CD4-positive, alpha-beta T cell treated with Interleukin-4 for 4 hours (primary cell): ENCODE data around the gene PRPS1L1.

Experiments used
- DNase-seq: peaks from one replicate; pipeline ENCODE4 v3.0.0-alpha.2; 2020

Gene PRPS1L1

DNA sequence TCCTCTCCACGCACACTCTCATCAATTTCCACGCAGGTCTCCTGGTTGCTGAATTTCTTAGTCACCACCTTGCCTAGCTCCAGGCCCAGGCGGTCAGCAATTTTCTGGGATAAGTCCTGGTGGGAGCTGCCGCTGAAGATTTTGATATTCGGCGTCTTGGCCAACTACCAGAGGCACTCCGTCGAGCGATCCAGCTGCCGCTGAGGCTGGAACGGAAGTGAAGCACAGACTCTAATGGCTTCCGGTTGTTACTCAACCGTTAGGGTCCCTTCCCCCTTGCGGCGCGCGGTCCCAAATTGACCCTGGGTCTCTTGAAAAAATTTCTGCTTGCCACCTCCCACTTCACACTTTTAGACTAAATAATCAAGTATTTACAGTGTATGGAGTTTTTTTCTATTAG is at the start of gene PRPS1L1:
Gene PRPS1L1, minus strand, starts transcription at position 219 of the 400 bp plus-strand sequence.
- DNase-seq, result no peak

DNA sequence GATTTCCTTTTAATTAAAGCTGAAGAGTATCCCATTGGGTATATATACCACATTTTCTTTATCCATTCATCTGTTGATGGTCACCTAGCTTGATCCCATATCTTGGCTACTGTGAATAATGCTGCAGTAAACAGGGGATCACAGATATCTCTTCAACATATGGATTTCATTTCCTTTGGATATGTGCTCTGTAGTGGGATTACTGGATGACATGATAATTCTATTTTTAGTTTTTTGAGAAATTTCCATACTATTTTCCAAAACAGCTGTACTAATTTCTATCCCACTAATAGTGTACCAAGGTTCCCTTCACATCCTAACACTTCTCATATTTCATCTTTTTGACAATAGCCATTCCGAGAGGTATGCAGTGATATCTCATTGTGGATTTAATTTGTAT is 48.8 kb upstream of the PRPS1L1 start:
- DNase-seq, result no peak

DNA sequence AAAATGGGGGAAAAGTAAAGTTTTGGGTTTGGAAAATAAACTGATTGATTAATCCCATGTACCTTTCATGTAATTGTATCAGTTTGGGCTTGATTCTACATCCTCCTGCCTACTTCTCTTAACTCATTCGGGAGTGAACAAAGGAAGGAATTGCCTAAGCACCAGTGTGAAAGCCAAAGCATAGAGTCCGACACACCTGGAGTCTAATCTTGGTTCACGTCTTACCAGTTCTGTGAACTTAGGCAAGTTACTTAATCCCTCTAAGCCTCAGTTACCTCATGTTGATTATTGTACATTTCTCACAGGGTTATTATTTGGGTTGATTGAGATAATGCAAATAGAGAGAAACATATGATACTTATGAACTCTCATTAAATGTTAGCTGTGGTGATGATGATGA is 41.1 kb upstream of the PRPS1L1 start:
- no peak for DNase-seq

DNA sequence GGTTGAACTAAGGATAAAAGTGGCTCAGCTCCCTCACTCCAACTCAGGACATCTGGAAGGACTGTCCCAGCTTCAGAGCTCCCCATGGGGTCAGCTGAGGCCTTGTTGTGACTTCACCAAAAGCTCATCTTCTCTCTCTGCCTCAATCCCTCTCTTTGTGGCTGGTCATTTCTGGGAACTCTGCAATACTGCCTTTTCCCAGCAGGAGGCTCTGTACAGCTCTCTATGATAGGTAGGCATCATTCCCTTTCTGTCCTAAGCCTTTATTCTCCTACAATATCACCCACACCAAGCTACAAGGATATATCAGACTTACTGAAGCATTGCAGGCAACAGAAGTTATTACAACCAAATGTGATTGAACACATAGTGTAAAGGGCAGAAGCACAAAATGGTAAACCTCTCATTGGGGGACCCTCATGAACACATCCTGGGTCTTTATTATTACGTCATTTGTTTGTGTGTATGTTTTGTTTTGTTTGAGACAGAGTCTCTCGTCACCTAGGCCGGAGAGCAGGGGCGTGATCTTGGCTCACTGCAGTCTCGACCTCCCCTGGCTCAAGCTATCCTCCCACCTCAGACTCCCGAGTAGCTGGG is 36.7 kb upstream of the PRPS1L1 start:
- no peak for DNase-seq

DNA sequence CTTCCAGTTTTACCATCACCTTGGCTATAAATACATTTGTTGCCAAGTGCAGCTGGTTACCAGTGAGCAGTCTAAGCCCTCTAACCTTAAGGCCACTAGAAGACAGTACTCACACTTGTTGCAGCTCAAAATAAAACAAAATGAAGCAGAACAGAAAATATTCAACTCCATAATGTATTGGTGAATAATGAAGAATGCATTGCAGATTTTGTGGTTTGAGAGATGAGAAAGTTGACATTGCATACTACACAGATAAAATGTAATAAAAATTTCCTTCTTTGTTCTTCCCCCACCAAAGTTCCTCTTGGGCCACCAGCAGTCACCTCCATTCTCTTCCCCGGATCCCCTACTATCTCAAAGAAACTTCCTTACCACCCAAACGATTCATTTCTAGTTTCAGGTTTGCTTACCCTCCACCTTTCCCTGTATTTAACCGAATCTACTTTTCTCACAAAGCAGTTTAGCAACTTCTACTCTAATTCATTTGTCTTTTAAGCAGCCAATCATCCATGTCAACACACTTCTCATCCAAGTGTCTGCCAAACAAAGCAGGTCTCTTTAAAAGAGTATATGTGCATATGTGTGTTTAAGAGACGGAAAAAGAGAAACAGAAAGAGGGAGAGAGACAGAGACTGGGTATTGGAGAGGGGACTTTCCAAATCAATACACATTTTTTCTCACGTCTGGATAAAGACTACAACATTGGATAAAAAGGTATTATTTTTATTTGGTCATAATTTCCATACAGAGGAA is 35.7 kb upstream of the PRPS1L1 start:
- no peak for DNase-seq

DNA sequence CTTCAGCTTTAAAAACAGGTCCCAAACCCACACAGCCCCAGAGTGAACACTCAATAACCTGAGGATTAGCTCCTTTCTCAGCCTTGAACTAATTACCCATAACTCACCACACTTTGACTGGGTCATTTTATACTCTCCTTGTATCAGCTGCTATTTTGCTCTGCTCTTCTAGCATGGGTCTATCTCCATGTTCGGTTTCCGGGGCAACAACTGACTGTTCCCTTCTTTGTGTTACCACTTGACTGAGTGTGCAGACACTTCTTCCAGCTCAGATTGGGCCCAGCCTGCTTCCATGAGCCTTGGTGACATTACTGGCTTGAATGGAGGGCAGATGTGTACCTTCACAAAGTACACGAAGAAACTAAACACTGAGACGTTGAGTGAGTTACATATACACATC is 31.5 kb upstream of the PRPS1L1 start:
- DNase-seq, result no peak

DNA sequence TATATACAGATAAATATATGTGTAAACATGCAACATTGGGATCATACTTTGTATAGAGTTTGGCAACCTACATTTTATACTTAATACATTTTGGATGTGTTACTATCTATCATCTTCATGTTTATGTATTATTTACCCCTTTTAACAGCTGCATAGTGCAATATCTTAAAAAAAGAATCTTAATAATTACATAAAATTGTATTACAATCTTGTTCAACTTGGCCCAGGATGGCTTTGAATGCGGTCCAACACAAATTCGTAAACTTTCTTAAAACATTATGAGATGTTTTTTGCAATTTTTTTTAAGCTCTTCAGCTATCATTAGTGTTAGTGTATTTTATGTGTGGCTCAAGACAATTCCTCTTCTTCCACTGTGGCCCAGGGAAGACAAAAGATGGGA is 26.3 kb upstream of the PRPS1L1 start:
- no peak for DNase-seq

DNA sequence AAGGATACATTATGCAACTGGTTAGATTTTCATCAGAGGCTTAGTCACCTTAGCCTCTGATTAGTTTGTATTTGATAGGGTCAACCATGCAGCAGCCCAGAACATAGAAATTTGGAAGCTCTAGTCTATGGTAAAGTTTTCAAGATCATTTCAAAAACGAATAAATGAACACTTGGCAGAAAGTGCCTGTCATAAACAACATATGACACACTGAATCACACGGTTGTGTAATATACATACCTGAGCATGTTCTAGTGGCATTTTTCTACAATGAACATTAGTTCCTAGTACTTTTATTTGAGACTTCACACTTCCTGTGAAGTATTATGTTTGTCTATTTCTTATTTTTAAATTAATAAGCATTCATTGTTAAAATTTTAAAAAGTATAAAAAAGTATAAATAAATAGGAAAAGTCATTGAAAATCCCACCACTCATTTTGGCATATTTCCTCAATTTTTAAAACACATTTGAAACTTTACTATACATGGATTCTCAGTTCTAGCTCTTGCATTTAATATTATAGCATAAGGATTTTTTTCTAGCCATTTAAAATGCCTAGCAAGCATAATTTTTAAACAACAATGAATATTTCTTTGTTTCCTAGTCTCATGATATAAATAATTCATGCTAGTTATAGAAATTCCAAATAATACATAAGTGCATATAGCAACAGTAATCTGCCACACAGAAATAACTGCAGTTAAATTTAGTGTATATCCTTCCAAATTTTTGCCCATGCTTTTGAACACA is 25.7 kb upstream of the PRPS1L1 start:
- no peak for DNase-seq

DNA sequence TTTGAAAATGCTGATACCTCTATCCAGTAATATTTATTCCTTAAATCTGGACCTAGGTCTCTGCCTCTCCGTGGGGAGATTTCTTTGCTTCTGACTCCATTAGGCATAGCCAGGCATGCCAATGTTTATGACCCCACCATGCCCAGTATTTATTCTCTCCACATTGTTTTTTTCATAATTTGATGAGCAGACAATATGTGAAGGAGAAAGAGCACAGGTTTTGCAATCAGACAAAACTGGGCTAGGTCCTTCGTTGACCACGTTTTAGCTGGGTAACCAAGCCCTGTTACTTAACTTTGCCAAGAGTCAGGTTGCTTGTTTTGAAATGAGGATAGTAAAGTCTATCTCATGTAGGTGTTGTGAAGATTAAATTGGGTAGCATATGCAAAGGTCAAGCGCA is 21.6 kb upstream of the PRPS1L1 start:
- DNase-seq, result no peak

DNA sequence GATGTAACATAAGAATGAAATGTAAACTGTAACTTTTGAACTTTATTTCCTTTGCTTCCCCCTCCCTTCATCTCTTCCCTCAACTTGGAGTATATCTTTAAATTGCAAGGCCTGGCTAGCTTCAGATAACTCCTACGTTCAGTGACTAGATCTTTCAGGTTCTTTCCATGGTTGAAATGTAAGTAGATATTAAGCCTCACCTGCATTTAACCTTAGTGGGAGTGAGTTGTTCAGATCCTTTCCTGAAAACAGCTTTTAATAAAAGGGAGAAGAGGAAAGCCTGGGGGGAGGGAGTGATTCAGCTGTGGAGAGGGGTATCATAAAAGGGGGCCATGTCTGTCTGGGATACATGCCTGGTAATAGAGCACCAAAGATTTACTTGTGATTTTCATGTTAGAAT is 19.0 kb upstream of the PRPS1L1 start:
- no peak for DNase-seq

DNA sequence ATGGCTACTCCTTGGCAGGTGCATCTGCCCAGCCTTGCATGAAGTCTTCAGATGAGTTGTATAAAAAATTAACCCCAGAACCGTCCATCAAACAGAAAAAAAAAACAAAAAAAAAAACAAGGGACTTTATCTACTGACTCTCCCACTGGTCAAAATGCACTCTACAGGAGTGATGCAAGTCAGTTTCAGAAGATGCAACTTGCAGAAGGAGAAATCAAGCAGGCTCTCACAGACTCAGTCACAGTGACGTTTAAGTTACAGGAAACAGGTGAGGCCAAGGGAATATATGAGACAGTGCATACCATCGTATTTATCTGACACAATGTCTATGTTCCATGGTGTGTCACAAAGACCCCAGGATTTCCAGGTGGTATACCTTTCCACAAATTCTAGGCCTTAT is 17.5 kb upstream of the PRPS1L1 start:
- no peak for DNase-seq

DNA sequence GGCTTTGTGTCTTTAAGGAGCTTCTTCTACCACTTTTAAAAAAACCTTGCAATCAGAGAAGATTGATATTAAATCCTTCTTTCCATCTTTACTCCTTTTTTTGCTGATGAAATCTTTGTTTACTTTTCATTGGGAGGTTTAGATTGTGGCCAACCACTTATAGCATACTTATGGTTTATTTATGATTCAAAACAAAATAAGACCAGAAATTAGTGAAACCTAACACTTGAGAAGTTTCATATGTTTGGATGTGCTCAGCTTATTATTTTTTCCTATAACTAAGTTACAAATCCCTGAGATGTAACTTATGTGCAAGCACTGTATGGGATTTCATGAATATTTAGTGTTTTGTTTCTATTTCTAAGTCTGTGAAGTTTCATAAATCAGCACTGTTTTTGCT is 13.5 kb upstream of the PRPS1L1 start:
- DNase-seq, result no peak

DNA sequence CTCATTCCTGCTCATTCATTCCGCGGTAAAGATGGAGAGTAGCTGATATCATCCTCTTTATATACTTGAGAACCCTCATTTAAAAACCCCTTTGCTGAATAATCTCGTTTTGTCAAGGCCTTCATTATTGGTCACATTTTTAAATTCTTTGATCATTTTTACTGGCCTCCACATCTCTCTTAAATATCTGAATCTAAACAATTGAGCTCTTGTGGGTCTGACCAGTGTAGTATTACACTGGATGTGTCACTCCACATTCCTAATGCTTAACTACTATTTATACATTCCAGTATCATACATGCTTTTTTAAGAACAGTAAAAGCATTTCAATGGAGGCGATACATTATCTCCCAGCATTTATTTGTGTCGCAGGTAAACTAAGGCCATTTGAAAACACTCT is 12.6 kb upstream of the PRPS1L1 start:
- DNase-seq, result no peak

DNA sequence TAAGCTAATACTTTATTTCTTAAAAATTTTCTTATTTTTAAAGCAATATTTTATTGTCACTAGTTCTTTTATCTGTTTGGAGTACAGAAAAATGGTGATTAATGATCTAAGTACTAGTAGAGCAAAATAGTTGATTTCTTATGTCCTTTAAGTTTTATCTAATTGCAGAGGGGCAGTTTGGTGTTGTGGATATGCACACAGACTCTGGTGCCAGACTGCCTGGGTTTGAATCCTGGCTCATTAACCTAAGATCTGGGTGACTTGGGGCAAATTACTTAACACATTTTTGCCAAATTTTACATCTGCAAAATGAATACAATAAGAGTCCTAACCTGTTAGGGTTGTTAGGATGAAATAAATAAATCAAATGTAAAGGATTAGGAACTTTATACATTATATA is 10.7 kb upstream of the PRPS1L1 start:
- DNase-seq, result no peak

DNA sequence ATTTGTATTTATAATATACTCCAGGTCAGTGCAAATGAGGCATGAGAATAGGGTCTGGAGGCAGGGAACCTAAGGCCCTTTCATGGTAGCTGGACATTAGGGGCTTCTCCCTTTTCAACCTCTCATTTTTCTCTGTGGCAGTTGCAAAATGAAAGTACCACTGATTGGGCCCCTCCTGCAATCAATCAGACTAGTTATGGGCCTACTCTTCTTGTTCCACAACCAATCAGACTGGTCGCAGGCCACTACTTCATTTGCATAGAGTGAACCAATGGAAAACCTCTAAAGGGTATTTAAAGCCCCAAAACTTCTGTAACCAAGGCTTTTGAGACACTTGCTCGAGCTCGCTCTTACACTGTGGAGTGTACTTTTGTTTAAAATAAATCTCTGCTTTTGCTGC is 10.0 kb upstream of the PRPS1L1 start:
- DNase-seq, result no peak

DNA sequence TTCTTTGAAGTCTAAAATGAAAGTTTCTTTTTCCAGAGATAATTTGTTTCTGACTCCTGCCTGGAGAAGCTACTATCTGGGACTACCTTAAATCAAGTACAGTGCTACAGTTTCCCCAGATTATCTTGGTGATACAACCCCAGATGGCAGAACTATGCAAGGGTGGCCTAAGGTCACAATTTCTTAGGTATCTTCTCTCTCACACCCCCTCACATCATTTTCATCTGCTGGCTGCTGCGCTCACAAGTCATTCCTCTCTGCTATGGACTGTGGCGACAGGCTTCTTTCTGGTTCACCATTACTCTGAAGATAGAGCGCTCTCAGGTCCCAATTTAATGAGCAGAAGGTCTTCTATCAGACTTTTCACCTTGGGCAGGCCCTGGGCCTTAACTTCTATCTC is 9.1 kb upstream of the PRPS1L1 start:
- no peak for DNase-seq

DNA sequence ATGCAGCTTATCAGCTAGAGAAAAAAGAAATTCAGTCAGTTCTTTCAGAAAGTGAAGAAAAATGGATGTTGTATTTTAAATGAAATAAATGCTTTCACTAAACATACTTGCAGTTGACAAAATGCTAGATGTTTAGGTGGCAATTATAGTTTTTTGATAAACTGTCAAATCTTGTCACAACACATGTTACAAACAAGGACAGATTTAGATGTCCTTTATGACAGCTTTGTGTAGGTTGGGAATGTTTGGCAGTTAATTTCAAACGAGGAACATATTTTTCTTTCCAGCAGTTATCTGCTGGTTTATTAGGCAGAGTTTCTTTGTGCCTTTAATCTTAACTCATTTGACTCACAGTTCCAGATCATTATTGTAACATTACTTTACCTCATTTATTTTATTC is 3.1 kb upstream of the PRPS1L1 start:
- DNase-seq, result no peak

DNA sequence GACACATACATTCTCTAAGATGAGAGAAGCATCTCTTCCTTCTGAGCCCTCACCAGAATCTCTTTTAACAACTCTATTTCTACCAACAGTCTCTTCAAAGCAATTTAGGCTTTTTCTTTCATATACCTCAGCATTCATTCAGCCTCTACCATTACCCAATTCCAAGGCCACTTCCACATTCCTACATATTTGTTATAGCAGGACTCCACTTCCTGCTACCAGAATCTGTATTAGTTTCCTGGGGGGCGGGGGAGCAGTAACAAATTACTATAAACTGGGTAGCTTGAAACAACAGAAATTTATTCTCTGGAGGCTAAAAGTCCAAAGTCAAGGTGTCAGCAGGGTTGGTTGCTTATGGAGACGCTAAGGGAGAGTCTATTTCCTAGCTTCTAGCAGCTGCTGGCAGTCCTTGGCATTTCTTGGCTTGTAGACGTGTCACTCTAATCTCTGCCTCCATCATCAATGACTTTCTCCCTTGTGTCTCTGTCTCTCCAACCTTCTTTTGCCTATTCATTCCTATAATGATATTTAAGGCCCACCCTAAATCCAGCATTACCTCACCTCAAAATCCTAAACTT is 7.4 kb downstream of the PRPS1L1 start:
- no peak for DNase-seq

DNA sequence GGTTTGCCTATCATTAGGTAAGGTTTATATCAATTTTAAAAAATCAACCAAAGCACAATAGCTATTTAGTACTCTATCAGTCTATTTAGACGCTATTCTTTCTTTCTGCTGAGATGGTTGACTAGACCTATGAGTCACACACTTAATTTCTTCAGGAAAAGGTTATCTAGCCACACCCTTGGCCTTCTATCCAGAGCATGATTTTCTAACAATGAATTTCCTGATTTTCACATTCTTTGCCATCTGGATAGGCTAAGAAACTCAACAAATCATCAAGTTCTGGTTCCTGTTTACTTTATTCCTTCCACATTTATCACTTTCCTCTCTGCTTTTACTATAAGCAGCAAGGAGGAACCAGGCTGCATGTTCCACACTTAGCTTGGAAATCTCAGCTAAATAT is 8.1 kb downstream of the PRPS1L1 start:
- DNase-seq, result no peak

DNA sequence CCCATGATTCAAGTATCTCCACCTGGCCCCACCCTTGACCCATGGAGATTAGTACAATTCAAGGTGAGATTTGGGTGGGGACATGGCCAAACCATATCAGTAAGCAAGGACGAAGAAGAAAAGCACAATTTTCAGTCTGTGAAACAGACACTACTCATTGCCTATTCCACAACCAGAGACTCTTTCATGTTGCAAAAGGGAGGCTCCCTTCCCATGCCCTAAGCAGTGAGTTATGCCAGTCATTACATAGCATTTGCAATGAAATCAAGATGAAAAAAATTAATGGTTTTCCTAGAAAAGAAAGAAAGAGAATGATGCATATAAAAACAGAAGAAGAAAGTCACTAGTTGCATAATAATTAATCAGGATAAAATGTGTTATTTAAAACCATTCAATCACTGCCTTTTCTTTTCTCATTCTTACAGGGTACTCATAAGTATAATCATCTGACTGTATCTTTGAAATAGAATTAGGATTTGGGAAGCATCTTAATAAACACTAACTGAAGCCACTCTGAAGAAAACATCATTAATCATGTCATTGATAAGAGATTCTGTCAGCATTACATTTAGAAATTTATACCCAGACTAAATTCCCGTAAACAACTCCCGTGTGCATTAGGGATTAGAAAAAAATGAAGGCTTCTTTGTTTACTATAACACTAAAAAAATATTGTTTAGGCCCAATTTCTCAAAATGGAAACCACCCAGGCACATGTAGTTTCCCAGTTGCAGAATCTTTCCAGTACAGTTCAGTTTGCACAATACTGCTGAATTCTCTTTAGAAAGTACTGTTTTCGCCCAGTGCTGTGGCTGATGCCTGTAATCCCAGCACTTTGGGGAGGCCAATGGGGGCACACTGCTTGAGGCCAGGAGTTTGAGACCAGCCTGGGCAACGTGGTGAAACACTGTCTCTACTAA is 9.1 kb downstream of the PRPS1L1 start:
- DNase-seq, result no peak

DNA sequence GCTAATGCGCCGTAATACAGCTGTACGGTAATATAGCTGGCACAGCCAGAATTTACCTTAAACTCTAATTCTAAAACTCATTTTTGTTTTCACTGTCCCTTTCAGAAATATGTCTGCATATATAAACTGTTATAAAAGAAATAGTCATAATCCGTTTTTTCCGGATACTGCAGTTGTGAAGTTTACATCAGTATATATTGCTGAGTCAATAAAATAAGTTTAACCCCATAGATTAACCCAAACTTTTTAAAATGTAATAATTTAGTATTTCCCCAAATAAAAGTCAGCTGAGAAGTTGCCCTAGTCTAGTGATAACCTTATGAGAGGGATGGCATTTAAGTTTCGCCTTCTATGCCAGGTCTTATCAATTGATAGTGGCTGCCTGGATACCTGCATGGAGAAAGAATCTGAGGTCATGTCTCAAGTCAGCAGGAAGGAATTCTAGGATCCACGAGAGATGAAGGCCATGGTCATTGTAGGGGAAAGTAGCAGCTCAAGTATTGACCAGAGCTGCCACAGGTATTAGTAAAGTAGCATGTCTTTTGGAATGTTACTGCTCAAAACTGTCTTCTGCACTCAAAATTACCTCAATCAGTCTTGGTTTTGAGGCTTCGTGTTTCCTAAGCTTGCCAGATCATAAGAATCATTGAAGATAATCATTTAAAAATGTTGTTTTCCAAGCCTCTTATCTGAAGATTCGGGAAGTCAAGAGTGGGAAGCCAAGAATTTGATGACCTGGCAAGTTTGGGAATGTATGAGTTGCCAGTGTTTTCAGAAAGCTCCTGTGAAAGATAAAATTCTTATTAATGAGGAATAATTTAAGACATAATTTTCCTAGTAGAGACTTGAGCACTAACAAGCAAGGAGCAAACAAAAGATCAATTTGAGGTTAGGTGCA is 10.8 kb downstream of the PRPS1L1 start:
- no peak for DNase-seq

DNA sequence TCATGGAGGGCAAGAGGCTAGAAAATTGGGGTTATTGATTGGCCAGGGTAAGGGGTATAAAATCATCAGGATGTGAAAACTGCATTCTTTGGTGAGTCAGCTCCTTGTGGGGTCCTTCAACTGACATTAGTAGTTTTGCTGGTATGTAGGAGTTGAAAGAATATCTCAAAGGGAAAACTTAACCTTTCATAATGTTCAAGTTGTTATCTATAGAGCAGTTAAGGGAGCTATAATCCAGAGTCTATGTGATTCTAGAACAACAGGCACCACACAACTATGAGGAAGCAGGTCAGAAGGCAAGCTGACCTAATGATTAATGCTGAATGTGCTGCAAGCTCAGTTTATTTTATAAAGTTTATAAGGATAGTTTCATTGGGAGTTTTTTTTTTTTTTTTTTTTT is 13.7 kb downstream of the PRPS1L1 start:
- DNase-seq, result no peak
